ENCODE measurements around the gene ITGA2. TPM values are rescaled to one million over a fixed set of nuclear protein-coding genes. Genes with fewer than 3 reads are reported as not detected.

ITGA2 gene
- total and polyA plus RNA-seq, 3 donors from 2014 or later, result 0.90 to 1.7 (median 1.0) TPM

- TF ChIP-seq CTCF (IDR thresholded peaks at IDR 0.05) (no peak), POLR2A (IDR thresholded peaks at IDR 0.05) (no peak)
- Histone ChIP-seq H3K4me3 (no peak overlapping the region), H3K36me3 (ENCODE audit: low read depth, missing control alignments) (no peaks in the 10 kb centered on the region), H3K4me1 (peaks cover 10% of the 10 kb centered on the region), H3K9me3 (no peaks in the 10 kb centered on the region), H3K27me3 (no peaks in the 10 kb centered on the region), H3K27ac (no peak overlapping the region)
- WGBS, 2 donors, result 63 to 85% methylated on average over 4 of the region's 4 CpGs
- intact Hi-C loops (cut with DNase I; ENCODE audit: low total_unique reads), result no loop called here
- DNase-seq, result no peak
These were observed 1.3 kb upstream of the ITGA2 start for GRCh38 chr5:52987711-52988331.

GRCh38 chr5:52988335-52989024 is 672 bp upstream of the ITGA2 start:
- 6% methylated on average over 8 to 16 of the region's 16 CpGs for WGBS, 2 donors
- TF ChIP-seq CTCF (IDR thresholded peaks at IDR 0.05) (no peak), POLR2A (IDR thresholded peaks at IDR 0.05) (no peak)
- no peaks in the 10 kb centered on the region for H3K27me3 ChIP-seq
- no peaks in the 10 kb centered on the region for H3K9me3 ChIP-seq
- no peak for DNase-seq
- H3K4me3 ChIP-seq, result peak overlapping the region; percentile 54 to 66
- intact Hi-C loops (cut with DNase I; ENCODE audit: low total_unique reads), result no loop called here
- no peaks in the 10 kb centered on the region for H3K36me3 ChIP-seq (ENCODE audit: low read depth, missing control alignments)
- peaks cover 10% of the 10 kb centered on the region for H3K4me1 ChIP-seq
- peak overlapping the region in 1 of 2 donors; percentile 16 for H3K27ac ChIP-seq

- Histone ChIP-seq H3K4me3 (peak overlapping the region; percentile 54 to 66), H3K27me3 (no peaks in the 10 kb centered on the region), H3K4me1 (peaks cover 10% of the 10 kb centered on the region), H3K36me3 (ENCODE audit: low read depth, missing control alignments) (no peaks in the 10 kb centered on the region), H3K9me3 (no peaks in the 10 kb centered on the region), H3K27ac (no peak overlapping the region)
- intact Hi-C loops (cut with DNase I; ENCODE audit: low total_unique reads), result no loop called here
- TF ChIP-seq CTCF (IDR thresholded peaks at IDR 0.05) (no peak), POLR2A (IDR thresholded peaks at IDR 0.05) (no peak)
- WGBS, 2 donors, result 3 to 4% methylated on average over 17 to 27 of the region's 27 CpGs
- DNase-seq, result peak; percentile 58
These were observed 802 bp downstream of the ITGA2 start for GRCh38 chr5:52989781-52990527.

- H3K27ac ChIP-seq, result no peak overlapping the region
- TF ChIP-seq CTCF (IDR thresholded peaks at IDR 0.05) (no peak), POLR2A (IDR thresholded peaks at IDR 0.05) (no peak)
- intact Hi-C loops (cut with DNase I; ENCODE audit: low total_unique reads), result no loop called here
- peaks cover 10% of the 10 kb centered on the region for H3K4me1 ChIP-seq
- WGBS, 2 donors, result 51% methylated on average over 4 of the region's 4 CpGs
- peak overlapping the region in 1 of 2 donors; percentile 66 for H3K4me3 ChIP-seq
- DNase-seq, result no peak
- no peaks in the 10 kb centered on the region for H3K27me3 ChIP-seq
- H3K9me3 ChIP-seq, result no peaks in the 10 kb centered on the region
- no peaks in the 10 kb centered on the region for H3K36me3 ChIP-seq (ENCODE audit: low read depth, missing control alignments)
These were observed 1.4 kb downstream of the ITGA2 start for GRCh38 chr5:52990528-52990925.

Data from testis (tissue), 3 donors.